ENCODE results near the gene C21orf91. TPM values are rescaled to one million over a fixed set of nuclear protein-coding genes. Genes with fewer than 3 reads are reported as not detected.
A peak's percentile ranks its signal among the peaks of the same experiment; 100 is the strongest.

Gene C21orf91
- polyA plus RNA-seq, 1 experiment: 17.5 TPM

GRCh38 chr21:17796037-17796403 is 23.1 kb downstream of the C21orf91 start:
- POLR2A ChIA-PET: no interaction called here
- no peak for TF ChIP-seq CTCF (IDR thresholded peaks at IDR 0.05; ENCODE audit: low read depth, low read length)
- Histone ChIP-seq H3K27me3 (ENCODE audit: control insufficient read depth, insufficient read depth, low read length) (no peaks in the 10 kb centered on the region), H3K9me3 (ENCODE audit: control insufficient read depth, insufficient read depth, low read length) (no peaks in the 10 kb centered on the region), H3K4me3 (ENCODE audit: low read depth, low read length) (no peak overlapping the region), H3K27ac (ENCODE audit: low read depth, low read length) (no peak overlapping the region)
- no peak for DNase-seq (ENCODE audit: low read depth, low spot score)
- CTCF ChIA-PET: interaction anchor here (1.0 kb wide), 1 partner anchor 10 kb away, joined by 3 read pairs; no protein-coding TSS in a partner anchor

GRCh38 chr21:17795146-17796036 is 23.8 kb downstream of the C21orf91 start:
- no peak for TF ChIP-seq CTCF (IDR thresholded peaks at IDR 0.05; ENCODE audit: low read depth, low read length)
- no peak for DNase-seq (ENCODE audit: low read depth, low spot score)
- Histone ChIP-seq H3K27me3 (ENCODE audit: control insufficient read depth, insufficient read depth, low read length) (no peaks in the 10 kb centered on the region), H3K27ac (ENCODE audit: low read depth, low read length) (no peak overlapping the region), H3K9me3 (ENCODE audit: control insufficient read depth, insufficient read depth, low read length) (no peaks in the 10 kb centered on the region), H3K4me3 (ENCODE audit: low read depth, low read length) (no peak overlapping the region)
- CTCF ChIA-PET: interaction anchor here (1.0 kb wide), 1 partner anchor 10 kb away, joined by 3 read pairs; no protein-coding TSS in a partner anchor
- POLR2A ChIA-PET: no interaction called here

- DNase-seq (ENCODE audit: low read depth, low spot score): no peak
- CTCF ChIA-PET: interaction anchor here (1.7 kb wide), 1 partner anchor 131 kb away, joined by 5 read pairs; no protein-coding TSS in a partner anchor
- Histone ChIP-seq H3K9me3 (ENCODE audit: control insufficient read depth, insufficient read depth, low read length) (no peaks in the 10 kb centered on the region), H3K4me3 (ENCODE audit: low read depth, low read length) (no peak overlapping the region), H3K27ac (ENCODE audit: low read depth, low read length) (no peak overlapping the region), H3K27me3 (ENCODE audit: control insufficient read depth, insufficient read depth, low read length) (no peaks in the 10 kb centered on the region)
- no peak for TF ChIP-seq CTCF (IDR thresholded peaks at IDR 0.05; ENCODE audit: low read depth, low read length)
- POLR2A ChIA-PET: interaction anchor here (0.7 kb wide), 1 partner anchor 24 kb away, joined by 3 read pairs; the partner anchor contains the start of gene C21orf91
Observed at GRCh38 chr21:17794518-17795145, 24.5 kb downstream of the C21orf91 start.

GRCh38 chr21:17793246-17794123 is 25.7 kb downstream of the C21orf91 start:
- H3K9me3 ChIP-seq (ENCODE audit: control insufficient read depth, insufficient read depth, low read length): no peaks in the 10 kb centered on the region
- DNase-seq (ENCODE audit: low read depth, low spot score): peak; percentile 11
- POLR2A ChIA-PET: no interaction called here
- no peak overlapping the region for H3K4me3 ChIP-seq (ENCODE audit: low read depth, low read length)
- no peak overlapping the region for H3K27ac ChIP-seq (ENCODE audit: low read depth, low read length)
- CTCF ChIA-PET: interaction anchor here (1.7 kb wide), 1 partner anchor 132 kb away, joined by 5 read pairs; no protein-coding TSS in a partner anchor
- H3K27me3 ChIP-seq (ENCODE audit: control insufficient read depth, insufficient read depth, low read length): no peaks in the 10 kb centered on the region
- no peak for TF ChIP-seq CTCF (IDR thresholded peaks at IDR 0.05; ENCODE audit: low read depth, low read length)
